Measurements from ENCODE around the gene LAMC3.

The LAMC3 gene

GRCh38 chr9:130971294-130971849, 37.6 kb upstream of the LAMC3 start:
- no peak for TF ChIP-seq POLR2A (IDR thresholded peaks at IDR 0.05; ENCODE audit: low read depth, low read length)
- no peak for TF ChIP-seq POLR2AphosphoS5 (IDR thresholded peaks at IDR 0.05; ENCODE audit: low read depth, low read length)
- no peak for TF ChIP-seq TAF1 (IDR thresholded peaks at IDR 0.05; ENCODE audit: borderline replicate concordance, low read depth, low read length)
- FAIRE-seq (no peak), DNase-seq (ENCODE audit: insufficient read length) (no peak)

- no peak for FAIRE-seq
- no peak for TF ChIP-seq POLR2A (IDR thresholded peaks at IDR 0.05; ENCODE audit: low read depth, low read length)
- TF ChIP-seq POLR2AphosphoS5 (IDR thresholded peaks at IDR 0.05; ENCODE audit: low read depth, low read length) = no peak
- no peak for TF ChIP-seq TAF1 (IDR thresholded peaks at IDR 0.05; ENCODE audit: borderline replicate concordance, low read depth, low read length)
Measured at GRCh38 chr9:130972277-130972956, 36.6 kb upstream of the LAMC3 start.

GRCh38 chr9:130972957-130973685, 35.9 kb upstream of the LAMC3 start:
- TF ChIP-seq POLR2A (IDR thresholded peaks at IDR 0.05; ENCODE audit: low read depth, low read length) (no peak), POLR2AphosphoS5 (IDR thresholded peaks at IDR 0.05; ENCODE audit: low read depth, low read length) (no peak), TAF1 (IDR thresholded peaks at IDR 0.05; ENCODE audit: borderline replicate concordance, low read depth, low read length) (no peak)
- no peak for FAIRE-seq

More at GRCh38 chr9:130972277-130972956, 36.6 kb upstream of the LAMC3 start:
- DNase-seq (ENCODE audit: insufficient read length) = no peak

DNA sequence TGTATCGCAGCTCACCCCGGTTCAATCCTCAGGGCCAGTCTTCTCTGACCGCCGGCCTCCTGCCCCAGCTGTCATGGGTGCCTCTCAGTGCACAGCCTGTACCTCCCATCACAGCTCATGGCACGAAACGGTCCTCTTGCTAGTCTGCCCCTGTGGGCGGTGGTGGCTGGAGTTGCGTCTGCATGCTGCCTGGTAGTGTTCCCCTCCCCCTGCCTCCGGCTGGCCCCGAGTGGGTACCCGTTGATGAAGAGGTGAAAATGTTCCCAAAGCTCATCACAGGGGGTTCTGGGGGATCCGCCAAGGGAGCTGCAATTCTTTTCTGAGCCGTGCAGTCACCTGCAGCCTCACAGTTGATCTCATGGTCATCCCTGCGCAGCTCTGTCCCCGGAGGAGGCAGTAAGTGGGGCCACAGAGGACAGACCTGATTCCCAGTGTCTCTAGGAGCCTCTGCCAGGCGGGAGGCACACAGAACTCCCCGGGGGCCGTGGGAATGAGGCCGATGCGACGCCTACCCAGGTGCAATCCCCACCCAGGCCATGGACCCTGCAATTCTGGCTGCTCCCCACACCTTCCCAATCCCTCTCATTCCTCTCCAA, 35.2 kb upstream of the LAMC3 start:
- DNase-seq (ENCODE audit: insufficient read length) = no peak
- FAIRE-seq = no peak
- no peak for TF ChIP-seq POLR2A (IDR thresholded peaks at IDR 0.05; ENCODE audit: low read depth, low read length)
- no peak for TF ChIP-seq TAF1 (IDR thresholded peaks at IDR 0.05; ENCODE audit: borderline replicate concordance, low read depth, low read length)
- no peak for TF ChIP-seq POLR2AphosphoS5 (IDR thresholded peaks at IDR 0.05; ENCODE audit: low read depth, low read length)

More at GRCh38 chr9:130972957-130973685, 35.9 kb upstream of the LAMC3 start:
- DNase-seq (ENCODE audit: insufficient read length) = no peak

GRCh38 chr9:130974697-130975096, 34.3 kb upstream of the LAMC3 start:
- FAIRE-seq (no peak), DNase-seq (ENCODE audit: insufficient read length) (no peak)
- TF ChIP-seq POLR2AphosphoS5 (IDR thresholded peaks at IDR 0.05; ENCODE audit: low read depth, low read length) = no peak
- no peak for TF ChIP-seq POLR2A (IDR thresholded peaks at IDR 0.05; ENCODE audit: low read depth, low read length)
- no peak for TF ChIP-seq TAF1 (IDR thresholded peaks at IDR 0.05; ENCODE audit: borderline replicate concordance, low read depth, low read length)

GRCh38 chr9:130975156-130975555, 33.8 kb upstream of the LAMC3 start:
- no peak for FAIRE-seq
- TF ChIP-seq POLR2AphosphoS5 (IDR thresholded peaks at IDR 0.05; ENCODE audit: low read depth, low read length) = no peak
- TF ChIP-seq TAF1 (IDR thresholded peaks at IDR 0.05; ENCODE audit: borderline replicate concordance, low read depth, low read length) = no peak
- no peak for TF ChIP-seq POLR2A (IDR thresholded peaks at IDR 0.05; ENCODE audit: low read depth, low read length)

GRCh38 chr9:130975932-130976841, 32.8 kb upstream of the LAMC3 start:
- TF ChIP-seq POLR2A (IDR thresholded peaks at IDR 0.05; ENCODE audit: low read depth, low read length) = no peak
- no peak for TF ChIP-seq POLR2AphosphoS5 (IDR thresholded peaks at IDR 0.05; ENCODE audit: low read depth, low read length)
- TF ChIP-seq TAF1 (IDR thresholded peaks at IDR 0.05; ENCODE audit: borderline replicate concordance, low read depth, low read length) = no peak
- DNase-seq (ENCODE audit: insufficient read length) = no peak
- no peak for FAIRE-seq

More at GRCh38 chr9:130975156-130975555, 33.8 kb upstream of the LAMC3 start:
- DNase-seq (ENCODE audit: insufficient read length) = no peak

GRCh38 chr9:130977811-130978221, 31.2 kb upstream of the LAMC3 start:
- no peak for FAIRE-seq
- no peak for DNase-seq (ENCODE audit: insufficient read length)
- TF ChIP-seq POLR2AphosphoS5 (IDR thresholded peaks at IDR 0.05; ENCODE audit: low read depth, low read length) (no peak), TAF1 (IDR thresholded peaks at IDR 0.05; ENCODE audit: borderline replicate concordance, low read depth, low read length) (no peak), POLR2A (IDR thresholded peaks at IDR 0.05; ENCODE audit: low read depth, low read length) (no peak)

- FAIRE-seq (no peak), DNase-seq (ENCODE audit: insufficient read length) (no peak)
- TF ChIP-seq TAF1 (IDR thresholded peaks at IDR 0.05; ENCODE audit: borderline replicate concordance, low read depth, low read length) (no peak), POLR2AphosphoS5 (IDR thresholded peaks at IDR 0.05; ENCODE audit: low read depth, low read length) (no peak), POLR2A (IDR thresholded peaks at IDR 0.05; ENCODE audit: low read depth, low read length) (no peak)
Measured at GRCh38 chr9:130979591-130980385, 29.2 kb upstream of the LAMC3 start.

DNA sequence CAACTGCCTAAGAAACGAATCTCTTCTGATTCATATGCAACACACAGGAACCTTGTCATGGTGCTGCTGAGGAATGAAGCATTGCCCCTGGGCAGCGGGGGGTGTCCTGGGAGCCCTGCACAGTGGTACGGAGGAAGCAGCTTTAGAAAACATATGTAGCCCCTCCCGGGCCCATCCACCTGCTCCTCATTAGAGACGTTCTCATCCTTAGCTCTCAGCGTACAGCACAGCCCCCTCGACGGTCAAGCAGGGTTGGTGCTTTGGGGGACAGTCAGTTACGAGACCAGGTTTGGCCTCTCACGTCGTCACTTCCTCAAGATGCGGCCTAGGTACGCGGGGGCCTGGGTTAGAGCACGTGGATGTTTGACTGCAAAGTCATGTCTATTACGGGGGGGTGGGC, 28.4 kb upstream of the LAMC3 start:
- FAIRE-seq = no peak
- DNase-seq (ENCODE audit: insufficient read length) = no peak
- TF ChIP-seq POLR2A (IDR thresholded peaks at IDR 0.05; ENCODE audit: low read depth, low read length) (no peak), POLR2AphosphoS5 (IDR thresholded peaks at IDR 0.05; ENCODE audit: low read depth, low read length) (no peak), TAF1 (IDR thresholded peaks at IDR 0.05; ENCODE audit: borderline replicate concordance, low read depth, low read length) (no peak)

Data from GM12892 (cell line).